ENCODE data around the gene FXN.

DNA sequence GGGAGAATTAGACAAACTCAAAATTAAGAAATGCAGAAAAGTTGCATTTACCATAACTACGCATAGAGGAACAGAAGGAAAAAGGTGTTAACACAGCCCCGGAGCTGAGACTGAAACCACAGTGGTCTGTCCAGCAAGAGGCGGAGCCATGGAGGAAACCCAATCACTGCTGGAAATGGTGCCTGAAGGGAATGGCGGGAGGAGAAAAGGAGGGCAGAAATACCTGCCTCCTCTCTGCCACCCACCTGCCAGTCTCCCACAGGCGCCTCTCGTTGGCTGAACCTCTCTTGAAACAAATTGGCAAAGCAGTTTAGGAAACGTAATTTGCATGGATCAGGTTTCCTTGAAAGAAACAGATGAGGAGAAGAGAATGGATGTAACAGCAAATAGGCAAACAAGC, 11.9 kb upstream of the FXN start:
- TF ChIP-seq, protein P1, sequence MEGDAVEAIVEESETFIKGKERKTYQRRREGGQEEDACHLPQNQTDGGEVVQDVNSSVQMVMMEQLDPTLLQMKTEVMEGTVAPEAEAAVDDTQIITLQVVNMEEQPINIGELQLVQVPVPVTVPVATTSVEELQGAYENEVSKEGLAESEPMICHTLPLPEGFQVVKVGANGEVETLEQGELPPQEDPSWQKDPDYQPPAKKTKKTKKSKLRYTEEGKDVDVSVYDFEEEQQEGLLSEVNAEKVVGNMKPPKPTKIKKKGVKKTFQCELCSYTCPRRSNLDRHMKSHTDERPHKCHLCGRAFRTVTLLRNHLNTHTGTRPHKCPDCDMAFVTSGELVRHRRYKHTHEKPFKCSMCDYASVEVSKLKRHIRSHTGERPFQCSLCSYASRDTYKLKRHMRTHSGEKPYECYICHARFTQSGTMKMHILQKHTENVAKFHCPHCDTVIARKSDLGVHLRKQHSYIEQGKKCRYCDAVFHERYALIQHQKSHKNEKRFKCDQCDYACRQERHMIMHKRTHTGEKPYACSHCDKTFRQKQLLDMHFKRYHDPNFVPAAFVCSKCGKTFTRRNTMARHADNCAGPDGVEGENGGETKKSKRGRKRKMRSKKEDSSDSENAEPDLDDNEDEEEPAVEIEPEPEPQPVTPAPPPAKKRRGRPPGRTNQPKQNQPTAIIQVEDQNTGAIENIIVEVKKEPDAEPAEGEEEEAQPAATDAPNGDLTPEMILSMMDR (conservative IDR thresholded peaks at IDR 0.05) = no peak
- no peak for TF ChIP-seq ZFX (IDR thresholded peaks at IDR 0.05)

Data from C4-2B (cell line).